HepG2 (cell line): ENCODE data around the gene SLC2A10. TPM values are rescaled to one million over a fixed set of nuclear protein-coding genes. Genes with fewer than 3 reads are reported as not detected.

Experiments used
- ATAC-seq: fragments of 200-7000 bp; cut with Tn5 transposase; 3 replicates; pipeline ENCODE4 v1.9.1; 2020; ENCODE audit warnings: mild to moderate bottlenecking, moderate library complexity
- BruUV-seq: library from RNA; stranded (reverse); fragments of 400-500 nt; replicated peaks from 2 replicates; lab custom pipeline; 2021; lab: Mats Ljungman, UMichigan
- CTCF ChIA-PET: fragments of 300-600 bp; formaldehyde crosslinking; extraction: SDS; loops from one replicate; lab custom pipeline; 2021; ENCODE audit warnings: low total read pairs, inconsistent platforms, low intra/inter-chr PET ratio; lab: Yijun Ruan, JAX
- POLR2A ChIA-PET: fragments of 350-600 bp; sonication (Branson Sonifier 250); formaldehyde crosslinking; loops from one replicate; lab custom pipeline; 2020; ENCODE audit warnings: antibody characterized with exemption, inconsistent platforms; lab: Yijun Ruan, JAX
- DNase-seq: peaks from one replicate; pipeline ENCODE4 v3.0.0-alpha.2; 2015; ENCODE audit warnings: low spot score
- FAIRE-seq: peaks from 3 replicates; lab custom pipeline; 2011; peaks lifted over from hg19 to GRCh38; lab: Jason Lieb, UNC
- H2AFZ ChIP-seq: one replicate; pipeline ENCODE4 v1.6.1; 2011; ENCODE audit warnings: low read length, inconsistent platforms
- H3K27ac ChIP-seq: fragments of 300-600 bp; 3 replicates; pipeline ENCODE4 v1.8.0; 2011; ENCODE audit warnings: mixed run types, mild to moderate bottlenecking, mixed read lengths, low read length, inconsistent platforms; ENCODE audit not compliant: insufficient read depth; ENCODE audit errors: extremely low read length
- H3K27me3 ChIP-seq, 2 experiments: fragments of 200-600 bp in 1 of 2; 2 replicates in 1 of 2; 3 replicates in 1 of 2; pipeline versions ENCODE4 v1.6.0 to v1.8.0; 2011; ENCODE audit warnings: low read length in 2 of 2, mild to moderate bottlenecking in 2 of 2, moderate library complexity in 2 of 2, inconsistent platforms in 1 of 2; ENCODE audit not compliant: insufficient read depth in 2 of 2, control insufficient read depth in 1 of 2
- H3K36me3 ChIP-seq, 2 experiments: fragments of 200-600 bp in 1 of 2; replicated peaks in 1 of 2; 2 replicates in 1 of 2; 3 replicates in 1 of 2; pipeline versions ENCODE4 v1.5.1 to v1.8.0; 2011; ENCODE audit warnings: low read length in 2 of 2, inconsistent platforms in 1 of 2; ENCODE audit not compliant: insufficient read depth in 2 of 2, control insufficient read depth in 1 of 2
- H3K4me1 ChIP-seq: 2 replicates; pipeline ENCODE4 v1.5.1; 2012; ENCODE audit warnings: low read length, inconsistent platforms; ENCODE audit not compliant: insufficient read depth
- H3K4me2 ChIP-seq: 2 replicates; pipeline ENCODE4 v1.6.0; 2011; ENCODE audit warnings: low read depth, low read length, inconsistent platforms
- H3K4me3 ChIP-seq, 3 experiments: fragments of 200-600 bp in 1 of 3; sonication (generic), shearing (Covaris generic) in 1 of 3; replicated peaks in 1 of 3; 2 replicates each; pipeline ENCODE4 v1.5.1; 2011 to 2016; ENCODE audit warnings: low read length in 3 of 3, inconsistent platforms in 2 of 3, low read depth in 2 of 3, mild to moderate bottlenecking in 2 of 3, control low read depth in 1 of 3, mixed read lengths in 1 of 3; ENCODE audit not compliant: insufficient read depth in 1 of 3
- H3K79me2 ChIP-seq: one replicate; pipeline ENCODE4 v1.6.1; 2011; ENCODE audit warnings: low read length, inconsistent platforms; ENCODE audit not compliant: insufficient read depth
- H3K9ac ChIP-seq: 2 replicates; pipeline ENCODE4 v1.6.0; 2011; ENCODE audit warnings: mild to moderate bottlenecking, low read depth, low read length, inconsistent platforms; ENCODE audit not compliant: insufficient read depth
- H3K9me3 ChIP-seq: 2 replicates; pipeline ENCODE4 v1.5.1; 2012; ENCODE audit warnings: mild to moderate bottlenecking, low read length
- H4K20me1 ChIP-seq: 2 replicates; pipeline ENCODE4 v1.6.0; 2011; ENCODE audit warnings: inconsistent platforms, mild to moderate bottlenecking, low read length, moderate library complexity; ENCODE audit not compliant: insufficient read depth
- ERF ChIP-seq: IDR thresholded peaks from 2 replicates; pipeline ENCODE4 v1.6.1; 2018; ENCODE audit warnings: missing biosample characterization, missing genetic modification reagents
- FOXC1 ChIP-seq: sonication (generic); formaldehyde crosslinking; IDR thresholded peaks from 2 replicates; pipeline ENCODE4 v1.8.0; 2022; ENCODE audit warnings: mild to moderate bottlenecking, missing genetic modification reagents, borderline replicate concordance
- GABPB1 ChIP-seq: IDR thresholded peaks from 2 replicates; pipeline ENCODE4 v1.6.1; 2016; ENCODE audit warnings: mild to moderate bottlenecking, missing genetic modification reagents, moderate library complexity, missing compliant biosample characterization
- IRF1 ChIP-seq: sonication (generic); formaldehyde crosslinking; IDR thresholded peaks from 2 replicates; pipeline ENCODE4 v1.4.0; 2020; ENCODE audit warnings: low read depth, mild to moderate bottlenecking, missing genetic modification reagents
- PHF8 ChIP-seq: sonication (generic); formaldehyde crosslinking; IDR thresholded peaks from 2 replicates; pipeline ENCODE4 v1.5.0; 2020; ENCODE audit warnings: missing genetic modification reagents
- PPARG ChIP-seq: conservative IDR thresholded peaks from 2 replicates; pipeline ENCODE4 v1.6.1; 2016; ENCODE audit warnings: missing biosample characterization, missing genetic modification reagents
- RXRB ChIP-seq: IDR thresholded peaks from 2 replicates; pipeline ENCODE4 v1.6.1; 2016; ENCODE audit warnings: borderline replicate concordance, missing genetic modification reagents, missing compliant biosample characterization
- SOX13 ChIP-seq, 3 experiments: fragments of 450-650 bp in 1 of 3; sonication (generic) in 1 of 3; formaldehyde crosslinking in 1 of 3; IDR thresholded peaks in 2 of 3; conservative IDR thresholded peaks in 1 of 3; 2 replicates each; pipeline versions ENCODE4 v1.5.0 to v1.6.1; 2016 to 2020; ENCODE audit warnings: antibody characterized with exemption in 1 of 3, mild to moderate bottlenecking in 1 of 3, missing compliant biosample characterization in 1 of 3, missing genetic modification reagents in 1 of 3, moderate library complexity in 1 of 3
- TFDP2 ChIP-seq: sonication (generic); formaldehyde crosslinking; IDR thresholded peaks from 2 replicates; pipeline ENCODE4 v1.4.0; 2020; ENCODE audit warnings: missing genetic modification reagents
- ZBTB33 ChIP-seq: sonication (generic); formaldehyde crosslinking; IDR thresholded peaks from 2 replicates; pipeline ENCODE4 v1.4.0; 2020; ENCODE audit warnings: missing genetic modification reagents
- ZFP82 ChIP-seq: sonication (generic); formaldehyde crosslinking; IDR thresholded peaks from 2 replicates; pipeline ENCODE4 v1.5.1; 2020; ENCODE audit warnings: mild to moderate bottlenecking, missing genetic modification reagents, borderline replicate concordance
- ZNF33B ChIP-seq: sonication (generic); formaldehyde crosslinking; IDR thresholded peaks from 2 replicates; pipeline ENCODE4 v1.5.1; 2020; ENCODE audit warnings: mild to moderate bottlenecking, missing genetic modification reagents
- ZNF607 ChIP-seq: sonication (generic); formaldehyde crosslinking; IDR thresholded peaks from 2 replicates; pipeline ENCODE4 v1.5.1; 2020; ENCODE audit warnings: missing genetic modification reagents, mild to moderate bottlenecking, borderline replicate concordance
- ZNF616 ChIP-seq: sonication (generic); formaldehyde crosslinking; IDR thresholded peaks from 2 replicates; pipeline ENCODE4 v1.5.0; 2020; ENCODE audit warnings: low read depth, mild to moderate bottlenecking, missing genetic modification reagents
- ZNF747 ChIP-seq: sonication (generic); formaldehyde crosslinking; IDR thresholded peaks from 2 replicates; pipeline ENCODE4 v1.8.1; 2023; ENCODE audit warnings: missing genetic modification reagents, mild to moderate bottlenecking, borderline replicate concordance
- WGBS: methylation state at CpG from one replicate; pipeline ENCODE4 v1.1.6; 2017; ENCODE audit warnings: low lambda C conversion rate; 5-methylcytosine and 5-hydroxymethylcytosine counted together
- in situ Hi-C: cut with HindIII; loops from 2 replicates; pipeline ENCODE4 v1.10.0; 2017; ENCODE audit warnings: low pct_unique_long_range_greater_than_20kb; ENCODE audit not compliant: extremely low pct_ligation_motif_present
- intact Hi-C: fragments of 100-400 bp; cut with micrococcal nuclease; formaldehyde crosslinking; loops from one replicate; pipeline ENCODE4 v1.10.0; 2022; ENCODE audit not compliant: unreplicated experiment
- polyA plus RNA-seq, 8 experiments: library from polyadenylated mRNA; depleted of rRNA in 3 of 8; stranded (reverse) in 7 of 8; unstranded in 1 of 8; fragments of >200 nt; fragmentation: Illumina TruSeq in 4 of 8; extraction: Trizol in 4 of 8; gene quantifications; 2 replicates each; pipeline versions ENCODE4 v1.2.1 to v1.2.3, GENCODE V29; 2011 to 2016; ENCODE audit warnings: low read depth in 4 of 8, missing spikeins in 1 of 8, mixed read lengths in 1 of 8; ENCODE audit not compliant: insufficient read depth in 1 of 8
- total RNA-seq, 5 experiments: library from RNA; depleted of rRNA; stranded (reverse); fragments of >200 nt; fragmentation: Illumina TruSeq; extraction: Trizol; gene quantifications; 2 replicates each; pipeline ENCODE4 v1.2.3, GENCODE V29; 2016; ENCODE audit warnings: low read depth in 1 of 5

SLC2A10 gene
- total and polyA plus RNA-seq, 2 of the 13 experiments (the other 11 are each of a cell fraction or from before 2014, with no cell fraction given): 16.0 to 18.4 TPM

GRCh38 chr20:46673394-46674252, 35.8 kb upstream of the SLC2A10 start (continued):
- TF ChIP-seq ZNF616 (CRISPR knock-in tag) (peak; percentile 78; the same call in 1 of the 2 replicates), ZNF607 (no peak), FOXC1 (CRISPR knock-in tag) (no peak), ZNF33B (CRISPR knock-in tag) (no peak)

- POLR2A ChIA-PET: interaction anchor here (0.7 to 6.7 kb wide), 15 partner anchors 8 to 739 kb away, joined by 3 to 56 read pairs (median 8); partner anchors contain the start of genes SLC13A3, TP53RK and ZNF334
- Histone ChIP-seq H3K4me1 (peaks cover 96% of the 10 kb centered on the region), H3K36me3 (no peaks in the 10 kb centered on the region), H3K27ac (peak overlapping the region; percentile 84), H4K20me1 (no peaks in the 10 kb centered on the region), H2AFZ (no peak overlapping the region), H3K9ac (peak overlapping the region; percentile 70), H3K4me2 (peak overlapping the region; percentile 70), H3K79me2 (no peaks in the 10 kb centered on the region), H3K4me3 (peak overlapping the region in 1 of 3 experiments; percentile 53; a peak in 2 of 6 replicates), H3K27me3 (no peaks in the 10 kb centered on the region), H3K9me3 (peaks cover 33% of the 10 kb centered on the region)
- ATAC-seq (peak; percentile 89), FAIRE-seq (peak; percentile 76), DNase-seq (peak; percentile 100)
- in situ Hi-C loops (no loop called here), intact Hi-C loops (loop anchor here (1.0 kb wide), 1 partner anchor 36 kb away; no protein-coding TSS in a partner anchor)
- 17% methylated on average over 14 of the region's 14 CpGs for WGBS
- CTCF ChIA-PET: no interaction called here
- BruUV-seq: TSS peak; percentile 93
- TF ChIP-seq PPARG (CRISPR knock-in tag) (peak; percentile 79), PHF8 (CRISPR knock-in tag) (peak; percentile 64), IRF1 (CRISPR knock-in tag) (no peak), ZNF747 (peak; percentile 91; the same call in 1 of the 2 replicates), RXRB (peak; percentile 92), SOX13 (IDR thresholded peaks at IDR 0.05) (peak; percentile 9; the same call in 1 of the 2 replicates), SOX13 (CRISPR knock-in tag; conservative IDR thresholded peaks at IDR 0.05 in 1 of 2, IDR thresholded peaks at IDR 0.05 in 1 of 2) (peak in 1 of 2 experiments; percentile 90; a peak in 2 of 4 replicates), ZFP82 (CRISPR knock-in tag) (peak; percentile 81), ZBTB33 (peak; percentile 43; the same call in 1 of the 2 replicates), ERF (CRISPR knock-in tag) (peak; percentile 85; the same call in 1 of the 2 replicates), TFDP2 (peak; percentile 69; the same call in 1 of the 2 replicates), GABPB1 (CRISPR knock-in tag) (peak; percentile 56)
Measured at GRCh38 chr20:46674253-46675083, 35.0 kb upstream of the SLC2A10 start.
